Fibroblast of lung (primary cell): ENCODE results near the gene KRTCAP2. TPM values are rescaled to one million over a fixed set of nuclear protein-coding genes. Genes with fewer than 3 reads are reported as not detected.

Experiments used
- DNase-seq, 2 donors: peaks; one replicate each; pipeline versions ENCODE4 v3.0.0 to v3.0.0-alpha.2; 2010; ENCODE audit warnings: low read depth in 2 of 2
- H2AFZ ChIP-seq: 2 replicates; pipeline ENCODE4 v1.5.1; 2012; ENCODE audit warnings: low read length, control low read depth, inconsistent platforms
- H3K27ac ChIP-seq: 2 replicates; pipeline ENCODE4 v1.5.1; 2011; ENCODE audit warnings: low read length, control low read depth; ENCODE audit not compliant: insufficient read depth
- H3K27me3 ChIP-seq: 2 replicates; pipeline ENCODE4 v1.5.1; 2011; ENCODE audit warnings: mild to moderate bottlenecking, low read length; ENCODE audit not compliant: control insufficient read depth, insufficient read depth
- H3K36me3 ChIP-seq: 2 replicates; pipeline ENCODE4 v1.5.1; 2011; ENCODE audit warnings: low read length; ENCODE audit not compliant: control insufficient read depth, insufficient read depth
- H3K4me1 ChIP-seq: 2 replicates; pipeline ENCODE4 v1.5.1; 2011; ENCODE audit warnings: low read length; ENCODE audit not compliant: control insufficient read depth, insufficient read depth; ENCODE audit errors: extremely low read depth
- H3K4me2 ChIP-seq: 2 replicates; pipeline ENCODE4 v1.5.1; 2011; ENCODE audit warnings: low read length, control low read depth; ENCODE audit not compliant: insufficient read depth; ENCODE audit errors: extremely low read depth
- H3K4me3 ChIP-seq, 4 experiments: fragments of 200-600 bp in 1 of 4; sonication (generic) in 1 of 4; replicated peaks in 1 of 4; 2 replicates each; pipeline ENCODE4 v1.5.1; 2011 to 2016; ENCODE audit warnings: low read length in 4 of 4, low read depth in 3 of 4, mild to moderate bottlenecking in 3 of 4, control low read depth in 2 of 4, inconsistent platforms in 1 of 4, mixed read lengths in 1 of 4; ENCODE audit not compliant: insufficient read depth in 1 of 4; ENCODE audit errors: control extremely low read depth in 1 of 4
- H3K79me2 ChIP-seq: 2 replicates; pipeline ENCODE4 v1.5.1; 2012; ENCODE audit warnings: mild to moderate bottlenecking, low read length, inconsistent platforms; ENCODE audit not compliant: control insufficient read depth, insufficient read depth
- H3K9ac ChIP-seq: 2 replicates; pipeline ENCODE4 v1.5.1; 2011; ENCODE audit warnings: mild to moderate bottlenecking, low read length, control low read depth; ENCODE audit not compliant: insufficient read depth
- H3K9me3 ChIP-seq: 2 replicates; pipeline ENCODE4 v1.5.1; 2012; ENCODE audit warnings: low read depth, low read length; ENCODE audit not compliant: control insufficient read depth, insufficient read depth
- H4K20me1 ChIP-seq: 2 replicates; pipeline ENCODE4 v1.5.1; 2011; ENCODE audit warnings: low read length; ENCODE audit not compliant: control insufficient read depth, insufficient read depth; ENCODE audit errors: extremely low read depth
- EZH2 ChIP-seq: IDR thresholded peaks from 2 replicates; pipeline ENCODE4 v1.5.1; 2012; ENCODE audit warnings: low read length, control low read depth, mild to moderate bottlenecking; ENCODE audit errors: missing control alignments
- polyA plus RNA-seq, 2 donors: library from polyadenylated mRNA; depleted of rRNA in 1 of 2; stranded (reverse) in 1 of 2; unstranded in 1 of 2; fragments of >200 nt; gene quantifications; 2 replicates each; pipeline ENCODE4 v1.2.1, GENCODE V29; 2011 to 2012; ENCODE audit warnings: missing spikeins in 1 of 2
- total RNA-seq: library from RNA; depleted of rRNA; stranded (reverse); fragments of >200 nt; gene quantifications from 2 replicates; pipeline ENCODE4 v1.2.1, GENCODE V29; 2014
- TF ChIP-seq, protein P1 (sequence below), 2 donors: IDR thresholded peaks in 1 of 2; conservative IDR thresholded peaks in 1 of 2; 1 replicate in 1 of 2; 2 replicates in 1 of 2; pipeline ENCODE4 v1.5.1; 2011 to 2012; ENCODE audit warnings: low read length in 2 of 2, control low read depth in 1 of 2, inconsistent platforms in 1 of 2, low read depth in 1 of 2, mild to moderate bottlenecking in 1 of 2

The KRTCAP2 gene
- total and polyA plus RNA-seq, 2 donors (not counting 1 experiment from before 2014, with no cell fraction given), result 123 to 125 TPM

DNA sequence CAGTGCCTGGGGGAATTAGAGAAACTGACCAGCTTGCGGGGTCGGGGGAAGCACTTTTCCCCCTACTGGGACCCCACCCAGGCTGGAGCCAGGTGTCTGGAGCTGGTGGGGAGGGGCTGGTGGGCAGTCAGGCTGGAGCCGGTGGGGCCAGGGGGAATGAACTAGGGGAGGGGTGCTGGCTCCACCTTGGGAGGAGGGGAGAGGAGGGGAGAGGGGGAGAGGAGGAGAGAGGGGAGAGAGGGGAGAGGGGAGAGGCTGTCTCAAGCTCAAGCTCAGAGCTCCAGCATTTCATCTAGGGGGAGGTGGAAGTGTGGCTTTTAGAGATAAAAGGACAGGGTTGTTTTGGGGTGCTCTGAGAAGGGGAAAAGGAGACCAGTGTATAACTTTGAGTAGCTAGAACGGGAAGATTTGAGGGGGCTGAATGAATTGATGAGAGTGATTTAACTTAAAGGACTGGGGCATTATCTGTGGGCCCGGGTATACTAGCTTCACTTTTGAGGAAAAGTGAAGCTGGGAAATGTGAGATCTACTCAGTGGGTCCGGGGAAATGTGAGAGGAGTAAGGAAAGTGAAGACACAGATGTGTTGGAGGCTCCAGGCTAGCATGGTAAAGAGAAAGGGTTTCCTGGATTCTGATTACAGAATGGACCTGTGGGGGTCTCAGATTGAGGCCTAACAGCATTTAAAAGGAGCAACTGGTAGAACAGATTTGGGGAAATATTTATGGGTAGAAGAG, 42.7 kb downstream of the KRTCAP2 start:
- Histone ChIP-seq H3K36me3 (no peaks in the 10 kb centered on the region), H3K4me1 (peaks cover 9% of the 10 kb centered on the region), H4K20me1 (no peaks in the 10 kb centered on the region), H3K9ac (no peak overlapping the region), H2AFZ (no peak overlapping the region), H3K79me2 (no peaks in the 10 kb centered on the region), H3K27ac (no peak overlapping the region), H3K9me3 (no peaks in the 10 kb centered on the region), H3K4me3 (no peak overlapping the region), H3K27me3 (peaks cover 41% of the 10 kb centered on the region), H3K4me2 (no peak overlapping the region)
- TF ChIP-seq EZH2, result no peak
- TF ChIP-seq, protein P1, sequence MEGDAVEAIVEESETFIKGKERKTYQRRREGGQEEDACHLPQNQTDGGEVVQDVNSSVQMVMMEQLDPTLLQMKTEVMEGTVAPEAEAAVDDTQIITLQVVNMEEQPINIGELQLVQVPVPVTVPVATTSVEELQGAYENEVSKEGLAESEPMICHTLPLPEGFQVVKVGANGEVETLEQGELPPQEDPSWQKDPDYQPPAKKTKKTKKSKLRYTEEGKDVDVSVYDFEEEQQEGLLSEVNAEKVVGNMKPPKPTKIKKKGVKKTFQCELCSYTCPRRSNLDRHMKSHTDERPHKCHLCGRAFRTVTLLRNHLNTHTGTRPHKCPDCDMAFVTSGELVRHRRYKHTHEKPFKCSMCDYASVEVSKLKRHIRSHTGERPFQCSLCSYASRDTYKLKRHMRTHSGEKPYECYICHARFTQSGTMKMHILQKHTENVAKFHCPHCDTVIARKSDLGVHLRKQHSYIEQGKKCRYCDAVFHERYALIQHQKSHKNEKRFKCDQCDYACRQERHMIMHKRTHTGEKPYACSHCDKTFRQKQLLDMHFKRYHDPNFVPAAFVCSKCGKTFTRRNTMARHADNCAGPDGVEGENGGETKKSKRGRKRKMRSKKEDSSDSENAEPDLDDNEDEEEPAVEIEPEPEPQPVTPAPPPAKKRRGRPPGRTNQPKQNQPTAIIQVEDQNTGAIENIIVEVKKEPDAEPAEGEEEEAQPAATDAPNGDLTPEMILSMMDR (conservative IDR thresholded peaks at IDR 0.05 in 1 of 2, IDR thresholded peaks at IDR 0.05 in 1 of 2; ENCODE audit: low read depth in 1 of 2, low read length in 2 of 2), result no peak
- DNase-seq, result no peak

DNA sequence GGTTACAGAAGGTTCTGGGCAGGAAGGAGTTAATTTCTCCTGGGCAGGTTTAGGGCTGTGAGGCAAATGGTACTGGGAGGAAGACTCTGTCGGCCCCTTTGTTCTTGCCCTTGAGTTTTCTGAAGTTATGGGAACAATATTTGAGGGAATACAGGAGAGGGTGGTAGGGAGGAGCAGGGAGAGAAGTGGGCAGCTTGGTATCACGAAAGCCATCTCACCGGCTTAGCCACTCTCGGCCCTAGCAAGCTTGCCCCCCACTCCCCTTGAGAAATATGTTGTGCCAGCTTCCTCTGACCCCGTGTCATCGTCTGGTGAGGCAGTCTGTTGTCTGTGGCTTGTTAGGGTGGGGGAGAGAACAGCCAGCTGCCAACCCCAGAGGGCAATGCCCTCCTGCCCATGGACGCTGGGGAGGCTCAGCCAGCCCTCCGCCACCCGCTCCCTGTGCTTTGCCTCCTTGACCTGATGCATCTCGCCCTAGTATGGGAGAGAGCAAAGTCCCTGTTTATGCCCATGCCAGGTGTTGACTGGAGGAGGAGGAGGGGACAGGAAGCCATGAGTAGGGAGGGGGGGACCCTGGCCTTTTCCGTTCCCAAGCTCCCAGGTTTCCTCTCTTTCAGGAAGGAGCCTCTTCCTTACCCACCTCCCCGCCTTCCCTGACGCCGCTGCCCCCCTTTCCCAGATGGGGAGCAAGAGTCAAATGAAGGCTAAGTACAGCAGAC, 44.2 kb downstream of the KRTCAP2 start:
- H3K27ac ChIP-seq, result no peak overlapping the region
- H3K36me3 ChIP-seq, result no peaks in the 10 kb centered on the region
- peaks cover 53% of the 10 kb centered on the region for H3K27me3 ChIP-seq
- peaks cover 2% of the 10 kb centered on the region for H3K4me1 ChIP-seq
- H3K9ac ChIP-seq, result no peak overlapping the region
- H3K9me3 ChIP-seq, result no peaks in the 10 kb centered on the region
- peak; percentile 21 for TF ChIP-seq EZH2
- TF ChIP-seq, protein P1 (conservative IDR thresholded peaks at IDR 0.05 in 1 of 2, IDR thresholded peaks at IDR 0.05 in 1 of 2; ENCODE audit: low read depth in 1 of 2, low read length in 2 of 2), result no peak
- no peaks in the 10 kb centered on the region for H3K79me2 ChIP-seq
- peak overlapping the region in 1 of 4 experiments; percentile 58 for H3K4me3 ChIP-seq
- no peak overlapping the region for H2AFZ ChIP-seq
- H4K20me1 ChIP-seq, result no peaks in the 10 kb centered on the region
- H3K4me2 ChIP-seq, result no peak overlapping the region
- no peak for DNase-seq

DNA sequence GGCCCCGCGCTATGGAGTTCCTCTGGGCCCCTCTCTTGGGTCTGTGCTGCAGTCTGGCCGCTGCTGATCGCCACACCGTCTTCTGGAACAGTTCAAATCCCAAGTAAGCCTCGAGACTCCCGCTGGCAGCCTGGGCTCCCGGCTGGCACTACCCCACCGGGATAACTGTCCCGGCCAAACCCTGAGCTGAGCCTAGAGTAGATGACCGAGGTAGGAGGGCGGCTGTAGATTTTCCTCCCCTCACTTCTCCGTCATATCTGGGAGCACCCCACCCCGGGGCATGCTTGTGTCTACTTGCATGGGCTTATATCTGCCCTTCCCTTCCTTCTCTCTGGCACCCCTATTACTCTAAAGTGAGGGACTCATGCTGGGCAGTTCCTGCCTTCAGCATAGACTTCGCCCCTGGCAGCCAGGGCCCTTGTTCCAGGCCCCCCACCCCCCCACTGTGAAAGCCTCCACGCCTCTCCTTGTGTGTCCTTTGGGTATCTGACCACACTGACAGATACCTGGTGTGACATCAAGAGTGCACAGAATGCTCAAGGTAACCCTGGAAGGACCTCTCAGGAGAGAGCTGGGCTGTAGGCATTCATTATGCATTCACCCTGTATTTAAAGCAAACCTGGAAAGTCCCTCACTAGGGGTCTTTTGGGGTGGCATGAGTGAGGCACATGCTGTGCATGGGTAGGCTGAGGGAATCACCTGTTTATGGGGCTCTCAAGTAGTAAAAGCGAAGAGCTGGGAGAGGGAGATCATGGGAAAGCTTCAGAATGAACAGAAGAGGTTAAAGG, 44.9 kb downstream of the KRTCAP2 start:
- H3K4me2 ChIP-seq, result peak overlapping the region; percentile 21
- TF ChIP-seq EZH2, result peak; percentile 23
- TF ChIP-seq, protein P1 (conservative IDR thresholded peaks at IDR 0.05 in 1 of 2, IDR thresholded peaks at IDR 0.05 in 1 of 2; ENCODE audit: low read depth in 1 of 2, low read length in 2 of 2), result no peak
- H2AFZ ChIP-seq, result no peak overlapping the region
- H3K4me3 ChIP-seq, result peak overlapping the region in 2 of 4 experiments; percentile 51 to 58
- peaks cover 2% of the 10 kb centered on the region for H3K4me1 ChIP-seq
- H3K36me3 ChIP-seq, result no peaks in the 10 kb centered on the region
- no peak for DNase-seq
- no peak overlapping the region for H3K9ac ChIP-seq
- no peaks in the 10 kb centered on the region for H3K79me2 ChIP-seq
- H3K27ac ChIP-seq, result no peak overlapping the region
- H3K27me3 ChIP-seq, result peaks cover 55% of the 10 kb centered on the region
- no peaks in the 10 kb centered on the region for H4K20me1 ChIP-seq
- H3K9me3 ChIP-seq, result no peaks in the 10 kb centered on the region
